H1 (cell line): ENCODE data around the gene CEP104. TPM values are rescaled to one million over a fixed set of nuclear protein-coding genes. Genes with fewer than 3 reads are reported as not detected.

ENCODE experiments used
- CTCF ChIA-PET: fragments of 300-600 bp; sonication (Branson Sonifier 250); formaldehyde crosslinking; loops from one replicate; lab custom pipeline; 2021; ENCODE audit not compliant: partially characterized antibody; lab: Charles Lee
- POLR2A ChIA-PET: fragments of 300-600 bp; sonication (Branson Sonifier 250); formaldehyde crosslinking; loops from one replicate; lab custom pipeline; 2021; ENCODE audit warnings: inconsistent platforms; ENCODE audit not compliant: partially characterized antibody; lab: Charles Lee
- DNase-seq, 2 experiments: peaks; one replicate each; pipeline versions ENCODE4 v3.0.0 to v3.0.0-alpha.2; 2010 to 2022; ENCODE audit warnings: low spot score in 2 of 2, low read depth in 1 of 2, mixed read lengths in 1 of 2
- FAIRE-seq: peaks from 2 replicates; lab custom pipeline; 2011; peaks lifted over from hg19 to GRCh38; lab: Jason Lieb, UNC
- H2AFZ ChIP-seq: 2 replicates; pipeline ENCODE4 v1.8.1; 2012; ENCODE audit warnings: low read length, inconsistent platforms
- H2AK5ac ChIP-seq: 2 replicates; pipeline ENCODE4 v1.6.1; 2013; ENCODE audit warnings: low read depth, low read length
- H2BK120ac ChIP-seq: replicated peaks from 2 replicates; pipeline ENCODE3; 2013; ENCODE audit warnings: low read depth, low read length, inconsistent platforms
- H2BK12ac ChIP-seq: 2 replicates; pipeline ENCODE4 v1.6.1; 2013; ENCODE audit warnings: low read depth, low read length
- H2BK15ac ChIP-seq: 2 replicates; pipeline ENCODE4 v1.6.1; 2013; ENCODE audit warnings: low read length
- H2BK20ac ChIP-seq: 2 replicates; pipeline ENCODE4 v1.6.1; 2013; ENCODE audit warnings: low read length
- H2BK5ac ChIP-seq: 2 replicates; pipeline ENCODE4 v1.6.1; 2013; ENCODE audit warnings: low read depth, low read length
- H3K14ac ChIP-seq: 2 replicates; pipeline ENCODE4 v1.6.1; 2013; ENCODE audit warnings: inconsistent platforms; ENCODE audit not compliant: insufficient read length
- H3K18ac ChIP-seq: 2 replicates; pipeline ENCODE4 v1.6.1; 2013; ENCODE audit warnings: low read length; ENCODE audit errors: extremely low read depth
- H3K23ac ChIP-seq: 2 replicates; pipeline ENCODE4 v1.6.1; 2013; ENCODE audit warnings: inconsistent platforms; ENCODE audit not compliant: insufficient read length
- H3K23me2 ChIP-seq: 2 replicates; pipeline ENCODE4 v1.6.1; 2013; ENCODE audit warnings: low read depth, low read length
- H3K27ac ChIP-seq: 2 replicates; pipeline ENCODE4 v1.6.1; 2011; ENCODE audit warnings: low read depth, low read length, inconsistent platforms
- H3K27me3 ChIP-seq, 4 experiments: replicated peaks in 1 of 4; 1 replicate in 1 of 4; 2 replicates in 3 of 4; pipeline versions ENCODE4 v1.6.1 to v1.8.1; 2011 to 2013; ENCODE audit warnings: low read length in 3 of 4, mild to moderate bottlenecking in 3 of 4, inconsistent platforms in 2 of 4, mixed read lengths in 2 of 4, moderate library complexity in 1 of 4; ENCODE audit not compliant: control insufficient read depth in 3 of 4, insufficient read depth in 3 of 4; ENCODE audit errors: extremely low read depth in 1 of 4
- H3K36me3 ChIP-seq, 4 experiments: 2 replicates each; pipeline versions ENCODE4 v1.6.1 to v1.8.1; 2011 to 2013; ENCODE audit warnings: mild to moderate bottlenecking in 4 of 4, low read length in 3 of 4, moderate library complexity in 2 of 4, control low read depth in 1 of 4, inconsistent platforms in 1 of 4; ENCODE audit not compliant: insufficient read depth in 4 of 4, control insufficient read depth in 2 of 4
- H3K4ac ChIP-seq: replicated peaks from 2 replicates; pipeline ENCODE3; 2013; ENCODE audit warnings: low read length, low read depth, mixed read lengths, inconsistent platforms; ENCODE audit not compliant: insufficient read length
- H3K4me1 ChIP-seq, 4 experiments: replicated peaks in 1 of 4; 1 replicate in 1 of 4; 2 replicates in 3 of 4; pipeline versions ENCODE4 v1.6.1 to v1.8.1; 2011 to 2013; ENCODE audit warnings: low read length in 3 of 4, inconsistent platforms in 2 of 4, mixed read lengths in 1 of 4; ENCODE audit not compliant: insufficient read depth in 4 of 4, control insufficient read depth in 3 of 4
- H3K4me2 ChIP-seq, 2 experiments: 2 replicates each; pipeline versions ENCODE4 v1.6.1 to v1.8.1; 2011 to 2013; ENCODE audit warnings: low read depth in 2 of 2, low read length in 2 of 2, control low read depth in 1 of 2, inconsistent platforms in 1 of 2, mild to moderate bottlenecking in 1 of 2; ENCODE audit not compliant: insufficient read depth in 1 of 2
- H3K4me3 ChIP-seq, 4 experiments: fragments of 200-600, 300-600 bp in 1 of 4; sonication (generic), shearing (Covaris generic), sonication (Bioruptor Twin) in 1 of 4; 2 replicates each; pipeline versions ENCODE4 v1.5.1 to v1.8.1; 2011 to 2016; ENCODE audit warnings: low read length in 4 of 4, low read depth in 3 of 4, control low read depth in 2 of 4, inconsistent platforms in 2 of 4, mild to moderate bottlenecking in 2 of 4, mixed read lengths in 1 of 4, moderate library complexity in 1 of 4; ENCODE audit not compliant: insufficient read depth in 2 of 4; ENCODE audit errors: extremely low read depth in 1 of 4
- H3K56ac ChIP-seq: replicated peaks from 2 replicates; pipeline ENCODE3; 2013; ENCODE audit warnings: low read depth, mild to moderate bottlenecking, mixed read lengths, low read length, inconsistent platforms; ENCODE audit not compliant: insufficient read length
- H3K79me1 ChIP-seq: 2 replicates; pipeline ENCODE4 v1.6.1; 2013; ENCODE audit warnings: low read depth, low read length, control low read depth
- H3K79me2 ChIP-seq, 2 experiments: 2 replicates each; pipeline versions ENCODE4 v1.6.1 to v1.8.1; 2012 to 2013; ENCODE audit warnings: low read length in 2 of 2, mild to moderate bottlenecking in 2 of 2, inconsistent platforms in 1 of 2; ENCODE audit not compliant: insufficient read depth in 2 of 2, control insufficient read depth in 1 of 2
- H3K9ac ChIP-seq, 4 experiments: replicated peaks in 1 of 4; 1 replicate in 1 of 4; 2 replicates in 3 of 4; pipeline versions ENCODE4 v1.6.1 to v1.8.1; 2011 to 2013; ENCODE audit warnings: low read depth in 3 of 4, low read length in 3 of 4, control low read depth in 2 of 4, mild to moderate bottlenecking in 2 of 4, moderate library complexity in 2 of 4, inconsistent platforms in 1 of 4; ENCODE audit errors: extremely low read depth in 1 of 4
- H3K9me3 ChIP-seq, 2 experiments: 2 replicates each; pipeline versions ENCODE4 v1.6.1 to v1.8.1; 2012 to 2013; ENCODE audit warnings: mild to moderate bottlenecking in 2 of 2, moderate library complexity in 2 of 2, control low read depth in 1 of 2, inconsistent platforms in 1 of 2, low read depth in 1 of 2, low read length in 1 of 2, mixed read lengths in 1 of 2; ENCODE audit not compliant: insufficient read depth in 2 of 2
- H4K20me1 ChIP-seq, 2 experiments: replicated peaks in 1 of 2; 2 replicates each; pipeline versions ENCODE3 to v1.8.1; 2011 to 2013; ENCODE audit warnings: inconsistent platforms in 2 of 2, low read length in 2 of 2, mild to moderate bottlenecking in 1 of 2; ENCODE audit not compliant: insufficient read depth in 2 of 2, control insufficient read depth in 1 of 2
- H4K5ac ChIP-seq: 2 replicates; pipeline ENCODE4 v1.6.1; 2013; ENCODE audit warnings: low read length, low read depth, mixed read lengths, inconsistent platforms; ENCODE audit not compliant: insufficient read length
- H4K8ac ChIP-seq: 2 replicates; pipeline ENCODE4 v1.8.0; 2013; ENCODE audit warnings: mild to moderate bottlenecking, moderate library complexity, low read length, inconsistent platforms; ENCODE audit not compliant: insufficient read depth; ENCODE audit errors: extremely low read depth
- H4K91ac ChIP-seq: replicated peaks from 2 replicates; pipeline ENCODE3; 2013; ENCODE audit warnings: low read length, mixed read lengths, inconsistent platforms; ENCODE audit not compliant: insufficient read length
- CTBP2 ChIP-seq: IDR thresholded peaks from 2 replicates; pipeline ENCODE4 v1.7.0; 2011; ENCODE audit warnings: borderline replicate concordance, mild to moderate bottlenecking, moderate library complexity, mixed read lengths, low read length; ENCODE audit not compliant: insufficient read depth, insufficient read length
- POU5F1 ChIP-seq: IDR thresholded peaks from 2 replicates; pipeline ENCODE4 v1.6.1; 2011; ENCODE audit warnings: low read depth, mild to moderate bottlenecking, low read length, moderate library complexity
- WGBS, 2 experiments: shearing (Covaris generic) in 1 of 2; methylation state at CpG; one replicate each; pipeline versions ENCODE4 v1.1.6 to v1.1.7; 2013 to 2015; ENCODE audit warnings: low lambda C conversion rate in 2 of 2, mixed read lengths in 2 of 2, inconsistent platforms in 1 of 2, low coverage in 1 of 2, missing lambda C conversion rate in 1 of 2; ENCODE audit not compliant: insufficient replicate concordance in 2 of 2, insufficient coverage in 1 of 2, insufficient read length in 1 of 2; ENCODE audit errors: extremely low coverage in 1 of 2, missing lambda C conversion rate in 1 of 2; 5-methylcytosine and 5-hydroxymethylcytosine counted together
- polyA plus RNA-seq, 7 experiments: library from polyadenylated mRNA; depleted of rRNA in 3 of 7; stranded (reverse) in 5 of 7; unstranded in 2 of 7; fragments of >200 nt in 5 of 7; fragments of 200-250 nt in 2 of 7; gene quantifications; 1 replicate in 5 of 7; 2 replicates in 1 of 7; 4 replicates in 1 of 7; pipeline versions ENCODE4 v1.2.1 to v1.2.3, GENCODE V29; 2011 to 2013; ENCODE audit warnings: missing spikeins in 2 of 7, mixed read lengths in 2 of 7
- total RNA-seq: library from RNA; stranded (reverse); fragmentation: NEBNext Ultra II Directional; extraction: Animal tissue kit (Norgen Biotek cat#: 25700); gene quantifications from 2 replicates; pipeline ENCODE4 v1.2.1, GENCODE V29; 2021

CEP104 gene
- total and polyA plus RNA-seq, 2 of the 8 experiments (the other 6 are each of a cell fraction or from before 2014, with no cell fraction given): 8.0 to 43.9 TPM

DNA sequence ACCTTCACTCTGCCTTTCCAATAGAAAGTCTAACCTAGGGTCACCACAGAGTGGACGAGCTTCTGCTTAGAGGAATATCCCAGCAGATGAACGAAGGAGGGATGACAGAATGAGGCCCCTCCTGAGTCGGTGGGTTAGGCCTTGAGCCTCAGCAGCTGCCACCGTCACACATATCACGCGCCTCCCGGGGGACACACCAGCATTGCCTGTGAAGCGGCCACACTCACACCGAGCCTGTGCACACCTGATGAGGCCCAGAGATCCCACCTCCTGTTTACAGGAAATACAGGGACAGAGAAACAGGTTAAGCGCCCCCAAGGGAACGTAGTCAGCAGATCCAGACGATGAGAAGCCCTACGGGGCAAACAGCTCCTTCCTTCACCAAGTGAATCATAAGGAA, 35.6 kb downstream of the CEP104 start:
- Histone ChIP-seq H2BK5ac (no peak overlapping the region), H3K4me1 (no peaks in the 10 kb centered on the region; a peak in 1 of 7 replicates), H3K27ac (no peak overlapping the region), H3K14ac (no peak overlapping the region), H4K8ac (no peak overlapping the region), H3K79me1 (no peaks in the 10 kb centered on the region), H2AFZ (no peak overlapping the region), H2BK20ac (no peak overlapping the region), H2BK120ac (no peak overlapping the region), H3K36me3 (peaks cover 0 to 6% (median 0%) of the 10 kb centered on the region in 4 experiments; a peak in 3 of 8 replicates), H2AK5ac (no peak overlapping the region), H3K9me3 (no peaks in the 10 kb centered on the region), H4K20me1 (peaks cover 1 to 10% of the 10 kb centered on the region in 2 experiments), H3K9ac (no peak overlapping the region), H3K79me2 (no peaks in the 10 kb centered on the region), H3K4me3 (no peak overlapping the region), H3K18ac (no peak overlapping the region), H3K56ac (no peak overlapping the region), H3K4ac (no peak overlapping the region), H3K4me2 (no peak overlapping the region), H3K23ac (no peak overlapping the region), H3K23me2 (no peaks in the 10 kb centered on the region), H2BK12ac (no peak overlapping the region), H4K91ac (no peak overlapping the region), H3K27me3 (no peaks in the 10 kb centered on the region), H4K5ac (no peak overlapping the region), H2BK15ac (no peak overlapping the region)
- no peak for DNase-seq
- 94% methylated on average over 13 of the region's 13 CpGs; no CpG with 5 or more reads in 1 of the 2 experiments for WGBS, 2 experiments
- no peak for FAIRE-seq
- POLR2A ChIA-PET: interaction anchor here (0.5 to 1.5 kb wide), 4 partner anchors 11 to 303 kb away, joined by 3 to 4 read pairs (median 3); no protein-coding TSS in a partner anchor
- CTCF ChIA-PET: interaction anchor here (0.6 to 1.8 kb wide), 6 partner anchors 10 to 86 kb away, joined by 3 to 8 read pairs (median 3); no protein-coding TSS in a partner anchor
- no peak for TF ChIP-seq POU5F1
- TF ChIP-seq CTBP2: no peak
